HG02973 (cell line): ENCODE data around the gene CTNND1.
"Not testable (repeated sequence)": the region's sequence is repeated elsewhere in the genome, so short reads cannot be mapped to it uniquely, and the experiment has no call there.

Experiments
- ATAC-seq: cut with Tn5 transposase; IDR thresholded peaks from one replicate; pipeline ENCODE4 v1.9.1; 2021; ENCODE audit warnings: moderate library complexity; ENCODE audit not compliant: unreplicated experiment

Gene CTNND1

DNA sequence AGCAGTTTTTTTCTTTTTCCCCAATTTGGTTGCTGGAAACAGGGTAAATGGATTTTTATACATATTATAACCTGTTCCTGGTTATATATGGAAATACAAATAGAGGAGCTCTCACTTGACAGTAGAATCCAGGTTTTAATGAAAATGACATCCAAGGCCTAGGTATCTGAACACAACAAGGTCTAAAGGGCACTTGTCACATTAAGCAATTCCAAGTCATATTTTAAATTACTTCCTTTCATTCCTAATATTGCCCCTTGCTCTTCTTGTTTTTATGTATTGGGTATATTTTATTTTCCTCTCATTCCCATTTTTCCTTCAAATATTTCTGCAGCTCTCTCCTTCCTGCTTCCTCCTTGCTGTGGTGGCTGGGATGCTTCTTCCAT, 27.1 kb downstream of the CTNND1 start:
- no peak for ATAC-seq

DNA sequence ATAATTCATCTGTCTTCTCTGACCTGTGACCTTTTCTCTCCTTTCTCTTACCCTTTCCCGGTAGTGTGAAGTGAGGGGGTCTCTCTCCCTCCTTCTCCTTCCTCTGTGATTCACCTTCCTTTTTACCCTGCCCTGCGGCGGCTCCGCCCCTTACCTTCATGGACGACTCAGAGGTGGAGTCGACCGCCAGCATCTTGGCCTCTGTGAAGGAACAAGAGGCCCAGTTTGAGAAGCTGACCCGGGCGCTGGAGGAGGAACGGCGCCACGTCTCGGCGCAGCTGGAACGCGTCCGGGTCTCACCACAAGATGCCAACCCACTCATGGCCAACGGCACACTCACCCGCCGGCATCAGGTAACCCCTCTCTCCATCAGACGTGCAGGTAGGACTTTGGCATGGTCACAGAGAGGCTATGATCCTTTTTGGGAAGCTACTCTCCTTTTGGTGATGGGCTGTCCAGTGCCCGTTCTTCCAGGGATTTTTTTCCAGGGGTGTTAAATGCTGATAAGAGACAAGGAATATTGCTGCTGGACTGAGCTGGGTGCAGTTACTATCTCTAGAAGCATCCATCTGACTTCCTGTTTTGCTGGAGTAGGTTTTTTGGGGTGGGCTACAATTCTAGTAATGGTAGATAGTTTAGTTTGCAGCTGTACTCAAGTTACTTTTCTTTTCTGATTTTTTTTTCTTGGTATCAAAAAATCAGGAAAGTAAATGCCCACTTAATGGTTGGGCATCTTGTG, 29.9 kb downstream of the CTNND1 start:
- no peak for ATAC-seq

DNA sequence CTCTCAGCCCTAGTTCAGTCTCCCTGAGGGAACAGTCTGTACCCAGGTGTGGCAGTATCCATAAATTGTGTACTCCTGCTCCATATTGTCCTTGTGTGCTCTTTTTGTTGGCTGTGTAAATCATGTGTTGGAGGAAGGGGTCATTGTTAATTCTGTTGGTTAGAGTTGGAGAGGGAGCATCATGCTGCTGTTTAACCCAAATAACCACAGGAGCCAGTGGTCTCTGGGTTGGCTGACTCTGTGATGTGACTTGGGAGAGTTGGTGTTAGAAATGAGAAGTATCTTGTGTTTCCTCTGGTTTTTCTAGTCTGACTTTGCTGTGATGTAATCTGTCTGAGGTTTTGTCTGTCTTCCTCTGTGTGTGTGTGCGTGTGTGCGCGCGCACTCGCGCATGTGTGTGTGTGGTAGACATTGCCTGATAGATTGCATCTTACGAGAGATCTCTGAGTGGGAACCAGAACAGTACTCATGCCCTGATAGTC, 30.5 kb downstream of the CTNND1 start:
- ATAC-seq, result peak; percentile 80

DNA sequence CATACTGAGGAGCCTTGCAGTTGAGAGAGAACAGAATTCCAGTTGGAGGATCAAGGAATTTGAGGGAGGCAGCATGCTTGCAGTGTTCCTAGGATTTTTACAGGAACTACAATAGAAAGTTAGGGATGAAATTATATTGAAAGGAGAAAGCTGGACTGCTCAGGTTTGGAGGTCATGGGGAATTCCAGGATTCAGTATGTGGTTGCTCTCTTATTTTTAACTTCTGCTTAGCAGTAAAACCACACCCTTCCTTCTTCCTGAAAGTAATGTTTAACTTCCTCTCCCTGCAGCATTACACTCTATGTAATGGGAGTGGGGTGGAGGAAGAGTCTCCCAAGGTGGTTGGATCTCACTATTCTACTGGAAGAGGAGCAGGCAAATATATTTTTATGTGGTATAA, 31.3 kb downstream of the CTNND1 start:
- ATAC-seq, result no peak

DNA sequence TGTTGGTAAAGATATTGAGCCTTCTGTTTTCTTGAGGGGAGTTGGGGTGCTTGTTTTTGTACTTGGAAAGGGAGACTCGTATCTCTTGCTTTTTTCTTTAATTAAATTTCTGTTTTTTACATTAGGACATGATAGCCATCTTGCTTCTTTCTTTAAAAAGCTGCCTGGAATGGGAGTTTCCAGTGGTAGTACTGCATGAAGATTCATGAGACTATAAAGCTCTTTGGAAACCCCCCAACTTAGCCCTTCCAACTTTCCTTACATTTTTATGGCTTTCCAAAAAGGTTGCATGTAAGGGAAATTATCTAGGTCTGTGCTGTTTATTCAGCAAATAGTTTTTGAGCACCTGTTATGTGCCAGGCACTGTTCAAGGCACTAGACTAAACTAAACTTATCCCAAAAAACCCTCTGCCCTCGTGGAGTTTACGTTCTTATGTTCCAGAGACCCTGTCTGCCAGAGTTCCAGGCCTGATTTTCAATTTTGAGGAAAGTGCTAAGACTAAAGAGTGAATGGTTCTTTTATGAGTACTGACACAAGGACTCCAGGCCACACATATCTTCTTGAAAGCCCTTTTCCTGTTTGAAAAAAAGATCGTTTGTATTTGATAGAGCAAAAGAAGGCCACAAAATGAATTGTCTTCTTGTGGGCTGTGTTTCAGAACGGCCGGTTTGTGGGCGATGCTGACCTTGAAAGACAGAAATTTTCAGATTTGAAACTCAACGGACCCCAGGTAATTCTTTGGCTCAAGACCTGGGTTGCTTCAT, 31.9 kb downstream of the CTNND1 start:
- ATAC-seq, result no peak

DNA sequence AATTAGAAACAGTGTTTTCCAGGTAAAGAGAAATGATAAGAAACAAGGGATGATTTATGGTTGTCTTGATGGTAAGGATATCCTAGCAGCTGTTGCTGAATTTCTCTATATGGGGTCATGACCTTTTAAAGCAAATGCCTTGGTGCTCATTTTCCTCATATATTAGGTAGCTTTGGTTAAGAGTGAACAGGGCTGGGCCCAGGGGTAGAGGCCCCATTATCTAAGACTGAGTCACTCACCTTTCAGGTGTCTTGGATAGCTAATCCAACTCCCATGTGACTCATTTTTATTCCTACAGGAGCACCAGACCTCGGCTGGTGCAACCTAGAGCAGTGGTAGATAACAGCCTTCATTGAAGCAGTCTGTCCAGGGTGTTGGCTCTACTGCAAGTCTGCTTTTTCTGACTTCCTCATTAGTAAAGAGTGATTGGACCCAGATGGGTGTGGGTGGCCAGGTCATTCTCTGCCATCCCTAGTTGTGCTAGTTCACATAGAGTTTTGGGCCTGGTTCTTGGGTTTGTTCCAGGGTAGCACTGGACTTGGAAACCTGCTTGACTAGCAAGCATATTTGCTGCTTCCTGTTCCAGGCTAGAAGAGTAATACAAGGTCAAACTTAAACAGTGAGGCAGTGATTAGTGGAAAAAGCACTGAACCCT, 37.4 kb downstream of the CTNND1 start:
- ATAC-seq, result no peak

DNA sequence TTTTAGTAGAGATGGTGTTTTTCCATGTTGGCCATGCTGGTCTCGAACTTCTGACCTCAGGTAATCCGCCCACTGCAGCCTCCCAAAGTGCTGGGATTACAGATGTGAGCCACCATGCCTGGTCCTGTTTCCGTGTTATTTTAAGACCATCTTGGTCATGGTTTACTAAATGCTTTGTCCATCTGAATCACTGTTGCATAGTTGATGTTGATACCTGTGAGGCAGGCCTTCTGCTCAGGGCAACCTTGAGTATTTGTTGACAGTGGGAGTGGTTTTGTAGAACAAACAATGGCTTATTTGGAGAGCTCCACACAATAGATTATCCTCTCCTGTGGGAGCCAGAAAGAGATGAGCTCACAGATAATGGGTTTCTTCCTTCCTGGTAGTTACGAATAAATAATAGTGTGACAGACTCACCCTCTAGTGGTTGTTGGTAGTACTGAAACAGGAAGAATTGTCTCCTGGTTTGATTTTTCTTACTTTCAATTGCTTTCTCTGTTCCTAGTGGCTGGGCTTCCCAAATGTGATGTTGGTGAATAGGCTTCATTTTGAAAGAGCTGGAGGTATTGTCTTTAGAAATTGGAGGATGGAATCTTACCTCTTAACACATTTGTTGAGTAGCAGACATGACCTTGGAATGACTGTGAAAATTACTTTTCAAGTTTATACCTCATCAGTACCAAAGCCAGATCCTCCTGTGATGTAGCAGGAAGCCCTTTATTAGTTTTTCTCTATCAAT, 39.0 kb downstream of the CTNND1 start:
- ATAC-seq, result peak; percentile 71

DNA sequence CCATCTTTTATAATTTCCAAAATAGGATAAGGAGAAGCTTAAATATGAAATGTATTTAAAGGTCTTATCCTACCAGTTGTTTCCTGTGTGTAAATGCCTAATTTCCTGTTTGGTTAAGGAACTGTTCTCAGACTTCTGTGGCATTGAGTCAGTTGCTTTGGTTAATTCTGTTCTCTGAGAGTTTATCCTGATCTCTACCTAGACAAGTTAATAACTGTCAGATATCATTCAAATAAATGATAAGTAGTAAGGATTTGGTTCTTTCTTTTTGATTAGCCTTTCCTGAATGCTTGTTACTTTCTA, 39.5 kb downstream of the CTNND1 start:
- no peak for ATAC-seq

DNA sequence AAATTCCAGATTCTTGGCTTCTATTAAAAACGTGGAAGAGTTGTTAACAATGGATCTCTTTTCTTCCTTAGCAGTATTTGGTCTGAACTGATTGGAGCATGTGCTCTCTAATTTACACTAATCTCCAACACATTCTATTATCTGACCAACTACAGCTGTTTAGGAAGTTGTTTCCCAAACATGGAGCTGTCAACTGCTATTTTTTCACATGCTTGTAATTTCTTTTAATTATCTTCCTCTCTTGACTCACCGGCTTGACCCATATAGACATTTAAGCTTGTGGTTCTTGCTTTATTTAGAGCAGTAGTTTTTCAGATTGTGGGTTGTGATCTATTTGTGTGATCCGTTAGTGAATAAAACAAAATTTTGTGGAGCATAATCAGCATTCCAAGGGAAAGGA, 40.8 kb downstream of the CTNND1 start:
- no peak for ATAC-seq

DNA sequence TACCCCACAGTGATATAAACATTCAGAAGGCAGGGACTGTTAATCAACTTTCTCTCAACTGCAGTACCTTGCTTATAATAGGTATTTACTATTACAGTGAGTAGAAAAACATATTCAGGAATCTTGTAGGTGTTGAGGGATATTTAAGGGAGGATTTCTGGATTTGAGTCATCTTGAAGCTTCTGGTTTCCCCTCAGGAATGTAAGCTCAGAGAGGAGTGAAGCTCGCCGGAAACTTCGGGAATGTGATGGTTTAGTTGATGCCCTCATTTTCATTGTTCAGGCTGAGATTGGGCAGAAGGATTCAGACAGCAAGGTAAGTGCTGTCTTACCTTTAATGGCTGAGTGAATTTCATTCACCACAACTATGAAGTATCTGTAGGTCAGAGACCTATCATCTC, 42.9 kb downstream of the CTNND1 start:
- ATAC-seq, result no peak

DNA sequence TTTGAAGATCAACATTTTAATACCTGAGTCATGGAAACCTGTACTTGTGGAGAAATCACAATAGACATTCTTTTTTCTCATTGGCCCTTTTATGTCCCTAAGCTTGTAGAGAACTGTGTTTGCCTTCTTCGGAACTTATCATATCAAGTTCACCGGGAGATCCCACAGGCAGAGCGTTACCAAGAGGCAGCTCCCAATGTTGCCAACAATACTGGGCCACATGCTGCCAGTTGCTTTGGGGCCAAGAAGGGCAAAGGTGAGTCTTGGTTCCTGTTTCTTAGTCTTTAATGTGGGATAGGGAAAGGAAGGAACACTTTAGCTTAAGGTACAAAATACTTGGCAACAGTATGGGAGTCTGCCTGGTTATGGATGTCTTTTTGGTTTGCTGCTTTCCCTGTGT, 44.2 kb downstream of the CTNND1 start:
- no peak for ATAC-seq

DNA sequence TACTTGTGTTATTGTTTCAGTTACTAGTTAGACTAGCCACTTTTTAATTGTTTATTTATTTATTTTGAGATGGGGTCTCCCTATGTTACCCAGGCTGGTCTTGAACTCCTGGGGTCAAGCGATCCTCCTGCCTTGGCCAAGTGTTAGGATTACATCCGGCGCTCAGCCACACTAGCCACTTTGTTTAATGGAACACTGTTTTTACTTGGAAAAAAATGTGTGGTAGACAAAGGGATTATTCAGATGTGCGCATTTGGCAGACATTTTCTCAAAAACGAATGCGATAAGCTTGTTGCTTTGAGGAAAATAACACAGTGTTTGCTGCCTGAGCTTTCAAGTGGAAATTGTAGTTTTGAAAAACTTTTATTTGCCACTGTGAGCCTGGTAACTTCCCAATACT, 51.0 kb downstream of the CTNND1 start:
- no peak for ATAC-seq

DNA sequence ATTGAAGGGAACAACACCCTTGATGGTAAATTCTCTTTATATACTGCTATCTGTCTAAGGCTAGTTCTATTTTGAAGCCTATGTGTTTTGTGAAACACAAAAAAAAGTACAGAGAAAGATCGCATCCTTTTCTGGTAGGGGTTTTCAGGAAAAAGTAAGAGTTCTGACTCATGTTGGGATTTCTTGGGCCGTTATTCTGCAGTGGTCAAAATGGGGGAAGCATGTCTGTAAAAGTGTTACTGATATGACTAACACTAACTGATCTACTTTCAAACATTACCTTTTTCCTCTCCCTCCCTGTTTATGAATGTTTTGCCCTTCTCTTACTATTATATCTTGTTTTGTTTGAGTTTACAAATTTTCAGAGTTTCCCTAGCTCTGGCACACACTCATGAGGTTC, 53.9 kb downstream of the CTNND1 start:
- ATAC-seq, result peak; percentile 82

DNA sequence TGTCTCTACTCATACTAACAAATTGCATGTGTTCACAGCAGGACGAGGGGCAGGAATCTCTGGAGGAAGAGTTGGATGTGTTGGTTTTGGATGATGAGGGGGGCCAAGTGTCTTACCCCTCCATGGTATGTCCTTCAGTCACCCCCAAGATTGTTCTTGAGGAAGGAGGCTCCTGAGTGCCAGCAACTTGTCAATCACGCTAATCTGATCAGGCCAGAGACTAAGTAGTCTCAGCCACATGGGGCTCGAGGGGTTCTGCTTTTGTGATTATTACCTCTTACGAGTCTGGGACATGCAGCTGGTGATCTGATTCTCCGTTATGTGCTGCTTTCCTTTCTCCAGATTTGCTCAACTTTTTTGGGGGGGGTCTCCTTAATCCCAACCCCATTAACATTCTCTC, 54.3 kb downstream of the CTNND1 start:
- ATAC-seq, result peak; percentile 11

DNA sequence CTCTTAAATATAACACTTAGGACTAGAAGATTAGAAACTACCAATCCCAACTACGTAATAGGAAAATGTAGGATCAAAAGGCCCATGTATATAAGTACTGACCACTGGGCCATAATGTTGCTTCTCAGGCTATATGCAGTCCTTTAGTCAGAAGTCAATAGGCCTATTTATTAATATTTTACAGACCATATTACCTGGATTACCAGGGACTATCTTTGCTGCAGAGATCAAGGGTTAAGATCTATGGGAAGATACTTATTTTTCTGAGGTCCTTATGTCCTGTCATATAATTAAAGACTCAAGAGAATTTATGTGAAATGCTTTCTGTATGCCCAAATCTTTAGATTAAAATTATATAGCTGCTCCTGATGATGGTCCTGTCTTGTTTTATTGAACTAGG, 57.2 kb downstream of the CTNND1 start:
- no peak for ATAC-seq

DNA sequence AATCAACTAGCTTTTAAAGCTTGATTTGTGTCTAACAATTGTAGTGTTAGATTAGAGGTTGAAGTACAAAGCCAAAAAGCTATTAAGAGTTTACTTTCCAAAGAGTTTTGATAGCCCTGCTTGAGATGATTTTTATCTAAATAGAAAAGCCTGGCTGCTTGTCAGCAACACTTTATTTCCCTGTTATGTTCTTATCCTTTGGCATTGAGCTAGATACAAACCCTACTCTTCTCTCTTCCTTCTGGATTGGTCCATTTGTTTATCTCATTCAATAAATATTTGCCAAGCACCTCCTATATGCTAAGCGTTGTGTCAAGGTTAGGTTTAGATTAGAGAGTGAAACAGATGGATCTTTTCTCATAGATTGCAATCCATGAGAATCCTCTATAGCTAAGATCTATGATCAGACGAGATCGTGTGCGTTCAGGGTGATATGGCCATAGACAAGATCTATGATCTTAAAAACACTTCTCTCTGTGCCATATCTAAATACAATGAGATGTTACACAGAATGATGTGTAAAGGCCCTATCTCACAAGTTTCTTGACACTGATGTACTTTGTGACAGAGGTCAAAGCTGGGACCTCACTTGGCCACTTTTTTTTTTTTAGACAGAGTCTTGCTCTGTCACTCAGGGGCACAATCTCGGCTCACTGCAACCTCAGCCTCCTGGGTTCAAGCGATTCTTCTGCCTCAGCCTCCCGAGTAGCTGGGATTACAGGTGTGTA, 57.8 kb downstream of the CTNND1 start:
- ATAC-seq, result no peak

DNA sequence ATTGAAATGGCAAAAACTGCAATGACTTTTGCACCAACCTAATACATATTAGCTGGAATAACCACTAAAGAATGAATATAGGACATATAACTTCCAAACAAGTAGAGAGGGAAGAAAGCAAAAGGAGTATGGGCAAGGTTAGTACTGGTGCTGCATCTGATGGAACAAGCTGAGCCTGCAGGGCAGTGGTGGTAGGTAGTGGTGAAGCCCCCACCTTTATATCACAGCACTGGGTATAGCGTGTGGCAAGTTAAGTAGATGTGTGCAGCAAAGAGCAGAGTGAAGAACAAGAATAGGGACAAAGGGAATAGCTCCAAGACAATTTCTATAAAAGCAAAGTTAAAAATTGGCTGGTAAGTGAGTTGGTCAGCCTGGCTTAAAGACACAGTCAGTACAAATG, 62.3 kb downstream of the CTNND1 start:
- ATAC-seq, result no peak

DNA sequence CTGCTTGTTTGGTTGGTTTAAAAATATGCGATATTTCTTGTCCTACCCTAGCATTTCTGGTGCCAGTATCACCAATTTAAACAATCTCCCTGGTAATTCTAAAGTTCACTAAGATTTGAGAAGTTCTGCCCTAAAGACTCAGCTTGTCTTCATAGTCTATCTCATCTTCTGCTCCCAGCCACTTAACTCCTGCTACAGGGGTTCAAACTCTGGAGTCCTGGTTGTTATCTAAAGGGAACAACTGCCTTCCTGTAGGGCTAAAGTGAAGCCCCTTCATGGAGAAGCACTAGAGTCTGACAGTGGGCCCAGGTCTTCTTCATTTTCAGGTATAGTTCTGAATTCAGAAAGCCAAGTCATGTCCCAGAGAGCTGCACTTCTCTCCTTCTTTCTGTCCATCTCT, 73.2 kb downstream of the CTNND1 start:
- ATAC-seq, result no peak

DNA sequence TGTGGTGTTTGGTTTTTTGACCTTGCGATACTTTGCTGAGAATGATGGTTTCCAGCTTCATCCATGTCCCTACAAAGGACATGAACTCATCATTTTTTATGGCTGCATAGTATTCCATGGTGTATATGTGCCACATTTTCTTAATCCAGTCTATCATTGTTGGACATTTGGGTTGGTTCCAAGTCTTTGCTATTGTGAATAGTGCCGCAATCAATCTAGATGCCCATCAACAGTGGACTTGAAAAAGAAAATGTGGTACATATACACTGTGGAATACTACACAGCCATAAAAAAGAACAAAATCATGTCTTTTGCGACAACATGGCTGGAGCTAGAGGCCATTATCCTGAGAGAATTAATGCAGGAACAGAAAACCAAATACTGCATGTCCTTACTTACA, 77.0 kb downstream of the CTNND1 start:
- ATAC-seq, result not testable (repeated sequence)

DNA sequence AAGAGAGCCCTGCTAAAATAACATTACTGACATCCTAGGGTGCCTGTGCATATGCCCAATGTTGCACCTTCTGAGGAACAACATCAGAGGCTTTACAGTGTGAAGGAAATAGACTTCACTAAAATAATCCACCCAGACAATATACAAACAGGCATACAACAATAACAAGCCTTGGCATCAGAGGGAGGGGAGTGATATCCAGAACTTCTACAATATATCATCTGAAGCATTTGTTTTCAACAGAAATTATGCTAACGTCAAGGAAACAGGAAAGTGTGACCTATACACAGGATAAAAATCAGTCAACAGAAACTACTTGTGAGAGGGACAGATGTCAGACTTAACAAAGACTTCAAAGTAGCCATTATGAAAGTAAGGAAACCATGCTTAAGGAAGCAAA, 81.3 kb downstream of the CTNND1 start:
- no peak for ATAC-seq

DNA sequence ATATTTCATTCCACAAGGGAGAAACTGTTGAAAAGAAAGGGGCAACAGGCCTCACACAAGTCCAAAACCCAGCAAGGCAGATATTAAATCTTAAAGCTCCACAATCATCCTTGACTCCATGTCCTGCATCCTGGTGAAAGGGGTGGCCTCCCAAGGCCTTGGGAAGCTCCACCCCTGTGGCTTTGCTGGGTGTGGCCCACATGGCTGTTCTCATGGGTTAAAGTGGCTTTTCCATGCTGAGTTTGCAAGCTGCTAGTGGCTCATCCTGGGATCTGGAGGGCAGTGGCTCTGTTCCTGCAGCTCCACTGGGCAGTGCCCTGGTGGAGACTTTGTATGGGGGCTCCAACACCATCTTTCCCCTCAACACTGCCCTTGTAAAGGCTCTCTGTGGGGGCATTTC, 106.4 kb downstream of the CTNND1 start:
- ATAC-seq, result no peak
